ENCODE data around the gene BIRC7.

BIRC7 gene

GRCh38 chr20:63264519-63264918 is 28.8 kb downstream of the BIRC7 start:
- Histone ChIP-seq H3K4me3 (ENCODE audit: low read depth, low read length) (no peak overlapping the region), H3K27me3 (replicated peaks) (peaks cover 37% of the 10 kb centered on the region), H3K27ac (no peak overlapping the region), H3K36me3 (replicated peaks) (no peaks in the 10 kb centered on the region)
- no peak for DNase-seq
- TF ChIP-seq CTCF (IDR thresholded peaks at IDR 0.05; ENCODE audit: low read depth, low read length, missing control alignments) = no peak
- in situ Hi-C loops (cut with HindIII; ENCODE audit: low pct_ligation_motif_present, low sequenced_read_pairs) = no loop called here

DNA sequence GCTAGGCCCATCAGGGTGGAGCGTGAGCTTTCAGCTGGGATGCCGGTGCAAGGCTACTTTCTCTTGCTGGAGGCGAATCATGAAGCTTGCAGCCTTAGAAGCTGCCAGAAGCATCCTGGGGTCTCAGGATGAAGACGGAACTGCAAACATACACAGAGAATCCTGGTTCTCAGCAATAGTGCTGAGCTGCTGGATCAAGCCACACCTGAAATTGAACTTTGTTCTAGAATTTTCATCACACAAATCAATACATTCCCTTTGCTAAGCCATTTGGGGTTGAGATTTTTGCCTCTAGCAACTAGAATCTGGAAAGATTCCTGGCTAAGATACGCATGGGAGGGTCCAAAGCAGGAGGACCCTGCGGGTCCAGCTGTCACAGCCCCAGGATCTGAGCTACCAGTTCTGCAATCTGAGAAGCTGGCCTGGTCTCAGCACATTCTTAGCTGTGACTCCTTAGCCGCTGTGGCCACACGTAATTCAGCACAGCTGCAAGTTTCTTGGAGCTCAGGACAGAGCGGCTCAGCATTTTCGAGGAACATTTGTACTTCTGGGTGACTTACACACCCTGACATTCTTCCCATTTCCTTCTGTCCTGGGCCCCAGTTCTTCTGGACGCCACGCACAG is 30.3 kb downstream of the BIRC7 start:
- no peak for DNase-seq
- Histone ChIP-seq H3K4me3 (ENCODE audit: low read depth, low read length) (no peak overlapping the region), H3K27me3 (replicated peaks) (peaks cover 30% of the 10 kb centered on the region), H3K36me3 (replicated peaks) (no peaks in the 10 kb centered on the region), H3K27ac (no peak overlapping the region)
- in situ Hi-C loops (cut with HindIII; ENCODE audit: low pct_ligation_motif_present, low sequenced_read_pairs) = no loop called here
- TF ChIP-seq CTCF (IDR thresholded peaks at IDR 0.05; ENCODE audit: low read depth, low read length, missing control alignments) = no peak

DNA sequence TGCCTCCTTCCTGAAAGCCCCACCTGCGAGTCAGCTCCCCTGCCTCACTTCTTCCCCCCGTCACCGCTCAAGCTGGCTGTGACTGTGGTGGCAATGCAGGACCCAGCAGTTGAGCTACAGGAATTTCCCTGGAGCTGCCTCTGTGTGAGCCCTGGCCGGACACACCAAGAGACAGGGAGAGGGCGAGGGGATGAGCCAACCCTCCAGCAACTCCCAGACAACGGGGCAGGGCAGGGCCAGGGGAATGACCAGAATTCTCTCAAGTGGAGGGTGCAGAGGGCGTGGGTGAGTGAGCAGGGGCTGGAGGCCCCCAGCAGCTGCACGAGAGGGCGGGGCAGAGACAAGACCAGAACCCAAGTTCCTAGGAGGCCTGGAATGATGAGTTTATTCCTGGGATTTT is 32.0 kb downstream of the BIRC7 start:
- DNase-seq = no peak
- in situ Hi-C loops (cut with HindIII; ENCODE audit: low pct_ligation_motif_present, low sequenced_read_pairs) = no loop called here
- Histone ChIP-seq H3K36me3 (replicated peaks) (no peaks in the 10 kb centered on the region), H3K27ac (no peak overlapping the region), H3K27me3 (replicated peaks) (peaks cover 18% of the 10 kb centered on the region), H3K4me3 (ENCODE audit: low read depth, low read length) (no peak overlapping the region)
- TF ChIP-seq CTCF (IDR thresholded peaks at IDR 0.05; ENCODE audit: low read depth, low read length, missing control alignments) = no peak

DNA sequence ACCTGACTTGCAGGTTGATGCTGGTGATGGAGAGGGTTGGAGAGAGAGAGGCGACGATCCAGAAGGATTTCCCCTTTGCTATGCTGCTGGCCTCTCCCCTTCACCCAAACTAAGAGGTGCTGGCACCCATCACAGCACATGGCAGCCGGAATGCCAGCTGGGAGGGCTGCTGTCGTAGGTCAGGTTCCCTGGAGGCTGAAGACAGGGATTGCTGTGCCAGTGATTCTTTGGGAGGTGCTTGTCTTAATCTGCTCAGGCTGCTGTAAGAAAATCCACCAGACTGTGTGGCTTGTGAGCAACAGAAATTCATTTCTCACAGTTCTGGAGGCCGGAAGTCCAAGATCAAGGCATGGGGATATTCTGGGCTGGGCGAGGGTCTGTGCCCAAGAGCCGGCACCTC is 32.6 kb downstream of the BIRC7 start:
- DNase-seq = no peak
- H3K27ac ChIP-seq = no peak overlapping the region
- in situ Hi-C loops (cut with HindIII; ENCODE audit: low pct_ligation_motif_present, low sequenced_read_pairs) = no loop called here
- H3K4me3 ChIP-seq (ENCODE audit: low read depth, low read length) = no peak overlapping the region
- TF ChIP-seq CTCF (IDR thresholded peaks at IDR 0.05; ENCODE audit: low read depth, low read length, missing control alignments) = no peak
- H3K36me3 ChIP-seq (replicated peaks) = no peaks in the 10 kb centered on the region
- peaks cover 17% of the 10 kb centered on the region for H3K27me3 ChIP-seq (replicated peaks)

DNA sequence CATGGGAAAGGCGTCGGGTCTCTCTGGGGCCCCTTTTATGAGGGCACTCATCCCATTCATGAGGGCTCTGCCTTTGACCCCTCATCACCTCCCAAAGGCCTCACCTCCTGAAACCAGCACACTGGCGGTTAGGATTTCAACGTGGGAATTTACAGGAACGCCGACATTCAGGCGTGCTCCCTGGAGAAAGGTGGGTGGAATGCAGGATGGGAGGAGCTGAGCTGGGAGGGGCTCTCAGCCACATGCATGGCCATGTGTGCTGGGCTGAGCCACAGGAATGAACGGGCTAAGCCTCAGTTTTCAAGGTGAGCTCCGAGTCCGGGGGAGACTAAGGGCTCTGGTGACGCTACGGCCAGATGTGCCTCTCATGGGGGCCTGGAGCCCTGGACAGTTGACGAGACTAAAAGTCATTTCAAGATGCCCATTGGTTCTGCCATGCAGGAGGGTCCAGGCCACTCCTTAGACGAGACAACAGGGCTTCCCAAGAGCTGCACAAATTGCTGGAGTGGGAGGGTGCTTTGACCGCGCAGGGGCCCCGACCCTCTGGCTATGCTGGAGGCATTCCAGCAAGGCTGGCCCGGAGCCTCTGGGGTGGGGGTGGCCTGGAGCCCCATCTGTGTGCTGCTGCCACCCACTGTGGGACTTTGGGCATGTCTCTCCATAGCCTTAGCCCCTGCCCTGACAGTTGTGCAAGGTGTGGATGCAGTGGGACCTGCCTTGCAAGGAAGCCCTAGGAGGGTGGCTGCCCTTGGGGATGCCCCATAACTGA is 33.1 kb downstream of the BIRC7 start:
- no peak for DNase-seq
- in situ Hi-C loops (cut with HindIII; ENCODE audit: low pct_ligation_motif_present, low sequenced_read_pairs) = no loop called here

More for the DNA sequence above, 33.1 kb downstream of the BIRC7 start:
- Histone ChIP-seq H3K27me3 (replicated peaks) (peaks cover 14% of the 10 kb centered on the region), H3K4me3 (ENCODE audit: low read depth, low read length) (no peak overlapping the region), H3K36me3 (replicated peaks) (no peaks in the 10 kb centered on the region), H3K27ac (no peak overlapping the region)
- TF ChIP-seq CTCF (IDR thresholded peaks at IDR 0.05; ENCODE audit: low read depth, low read length, missing control alignments) = no peak
